ENCODE measurements around the gene RAPH1.

GRCh38 chr2:203535784-203536585 is 884 bp upstream of the RAPH1 start:
- no peak for TF ChIP-seq CTCF (conservative IDR thresholded peaks at IDR 0.05)
- no peak for TF ChIP-seq ZFX (IDR thresholded peaks at IDR 0.05)

All from C4-2B (cell line).